Frontal cortex (tissue), 4 donors: Measurements from ENCODE around the gene COX6B1. TPM values are rescaled to one million over a fixed set of nuclear protein-coding genes. Genes with fewer than 3 reads are reported as not detected.
"Not testable (repeated sequence)": the region's sequence is repeated elsewhere in the genome, so short reads cannot be mapped to it uniquely, and the experiment has no call there.

ENCODE experiments used
- DNase-seq, 2 donors: peaks; one replicate each; pipeline ENCODE4 v3.0.0; 2012; ENCODE audit warnings: low spot score in 2 of 2
- FAIRE-seq: peaks from 2 replicates; lab custom pipeline; 2012; peaks lifted over from hg19 to GRCh38; lab: Jason Lieb, UNC
- total RNA-seq: library from RNA; depleted of rRNA; stranded (reverse); fragments of >200 nt; gene quantifications from one replicate; pipeline ENCODE4 v1.2.3, GENCODE V29; 2014
- donor health status: control.
- donor health status: control.
- donor health status: control.

Gene COX6B1
- total RNA-seq, 1 donor from 2014 or later, result 210 TPM

GRCh38 chr19:35629332-35629633, 18.8 kb upstream of the COX6B1 start:
- no peak for FAIRE-seq
- peak in 1 of 2 donors; percentile 37 for DNase-seq

DNA sequence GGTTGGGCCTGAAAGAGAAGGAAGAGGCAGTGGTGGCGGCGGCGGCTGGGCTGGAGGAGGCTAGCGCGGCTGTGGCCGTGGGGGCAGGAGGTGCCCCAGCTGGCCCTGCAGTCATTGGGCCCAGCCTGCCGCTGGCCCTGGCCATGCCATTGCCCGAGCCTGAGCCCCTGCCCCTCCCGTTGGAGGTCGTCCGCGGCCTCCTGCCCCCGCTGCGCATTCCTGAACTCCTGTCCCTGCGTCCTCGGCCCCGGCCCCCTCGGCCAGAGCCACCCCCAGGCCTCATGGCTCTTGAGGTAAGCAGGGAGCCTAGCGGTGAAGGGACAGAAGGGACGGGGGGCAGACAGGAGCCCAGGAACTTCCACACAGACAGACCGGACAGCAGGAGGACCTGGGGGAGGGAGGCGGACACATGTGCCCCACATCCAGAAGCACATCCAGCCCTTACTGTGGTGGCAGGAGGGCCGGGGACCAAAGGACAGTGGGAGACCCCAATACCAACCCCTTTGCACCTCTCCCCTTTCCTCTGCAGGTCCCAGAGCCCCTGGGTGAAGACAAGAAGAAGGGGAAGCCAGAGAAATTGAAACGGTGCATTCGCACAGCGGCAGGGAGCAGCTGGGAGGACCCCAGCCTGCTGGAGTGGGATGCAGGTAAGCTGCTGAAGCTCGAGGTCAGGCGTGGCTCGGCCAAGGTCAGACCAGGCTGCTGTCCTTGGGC, 14.2 kb upstream of the COX6B1 start:
- no peak for DNase-seq
- no peak for FAIRE-seq

- DNase-seq (no peak), FAIRE-seq (no peak)
These were observed 11.5 kb upstream of the COX6B1 start for GRCh38 chr19:35636651-35637050.

DNA sequence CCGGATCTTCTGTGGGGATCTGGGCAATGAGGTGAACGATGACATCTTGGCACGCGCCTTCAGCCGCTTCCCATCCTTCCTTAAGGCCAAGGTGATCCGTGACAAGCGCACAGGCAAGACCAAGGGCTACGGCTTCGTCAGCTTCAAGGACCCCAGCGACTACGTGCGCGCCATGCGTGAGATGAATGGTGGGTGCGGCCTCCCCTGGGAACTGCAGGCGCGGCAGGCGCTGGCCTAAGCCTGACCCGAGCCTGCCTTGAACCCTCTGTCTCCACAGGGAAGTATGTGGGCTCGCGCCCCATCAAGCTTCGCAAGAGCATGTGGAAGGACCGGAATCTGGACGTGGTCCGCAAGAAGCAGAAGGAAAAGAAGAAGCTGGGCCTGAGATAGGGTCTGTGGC, 11.0 kb upstream of the COX6B1 start:
- DNase-seq, result no peak
- FAIRE-seq, result no peak

- DNase-seq (no peak), FAIRE-seq (no peak)
These were observed 8.8 kb upstream of the COX6B1 start for GRCh38 chr19:35639321-35639639.

DNA sequence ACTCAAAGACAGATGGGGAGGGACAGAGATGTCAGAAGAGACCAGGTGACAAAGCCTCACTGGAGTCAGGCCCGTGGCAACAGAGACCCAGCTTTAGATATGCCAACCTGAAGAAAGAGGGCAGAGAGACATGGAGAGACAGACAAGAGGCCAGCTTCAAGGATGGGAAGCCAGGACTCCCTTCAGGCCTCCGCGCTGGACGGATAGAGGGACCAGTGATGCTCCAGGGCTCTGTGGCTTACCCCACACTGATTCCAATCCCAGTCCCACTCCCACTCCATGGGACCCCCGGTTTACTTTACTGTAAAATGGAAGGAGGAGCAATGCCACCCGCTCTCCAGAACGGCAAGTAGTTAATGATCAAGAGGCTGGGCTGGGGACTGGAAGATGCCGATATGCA, 8.3 kb upstream of the COX6B1 start:
- DNase-seq (no peak), FAIRE-seq (no peak)

DNA sequence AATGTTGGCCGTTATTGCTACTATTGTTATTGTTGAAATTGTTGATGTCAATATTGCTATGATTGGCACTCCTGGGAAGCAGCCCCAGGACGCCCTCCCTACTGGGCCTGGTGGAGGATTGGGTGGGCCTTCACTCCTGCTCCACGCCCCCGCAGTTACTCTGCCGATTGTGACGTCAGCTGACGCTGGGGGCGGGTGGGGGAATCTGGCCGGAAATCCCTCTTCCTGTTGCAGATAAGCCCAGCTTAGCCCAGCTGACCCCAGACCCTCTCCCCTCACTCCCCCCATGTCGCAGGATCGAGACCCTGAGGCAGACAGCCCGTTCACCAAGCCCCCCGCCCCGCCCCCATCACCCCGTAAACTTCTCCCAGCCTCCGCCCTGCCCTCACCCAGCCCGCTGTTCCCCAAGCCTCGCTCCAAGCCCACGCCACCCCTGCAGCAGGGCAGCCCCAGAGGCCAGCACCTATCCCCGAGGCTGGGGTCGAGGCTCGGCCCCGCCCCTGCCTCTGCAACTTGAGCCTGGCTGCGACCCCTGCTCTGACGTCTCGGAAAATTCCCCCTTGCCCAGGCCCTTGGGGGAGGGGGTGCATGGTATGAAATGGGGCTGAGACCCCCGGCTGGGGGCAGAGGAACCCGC, 6.5 kb upstream of the COX6B1 start, which contains the start of gene ETV2:
Gene ETV2 (plus strand): TSS at position 231 of the 637 bp plus-strand sequence. CDS start 716 bp downstream, outside the sequence.
- FAIRE-seq (no peak), DNase-seq (no peak)

DNA sequence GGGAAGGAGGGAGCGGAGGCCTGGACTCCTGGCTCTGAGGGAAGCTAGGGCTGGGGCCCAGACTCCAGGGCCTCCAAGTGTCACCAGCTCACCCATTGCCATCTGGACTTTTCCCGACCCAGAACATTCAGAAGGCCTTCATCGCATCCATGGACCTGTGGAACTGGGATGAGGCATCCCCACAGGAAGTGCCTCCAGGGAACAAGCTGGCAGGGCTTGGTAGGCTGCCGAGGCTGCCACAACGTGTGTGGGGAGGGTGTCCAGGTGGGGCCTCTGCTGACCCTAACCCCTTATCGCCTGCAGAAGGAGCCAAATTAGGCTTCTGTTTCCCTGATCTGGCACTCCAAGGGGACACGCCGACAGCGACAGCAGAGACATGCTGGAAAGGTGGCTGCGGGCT, 5.8 kb upstream of the COX6B1 start:
- FAIRE-seq (no peak), DNase-seq (no peak)

DNA sequence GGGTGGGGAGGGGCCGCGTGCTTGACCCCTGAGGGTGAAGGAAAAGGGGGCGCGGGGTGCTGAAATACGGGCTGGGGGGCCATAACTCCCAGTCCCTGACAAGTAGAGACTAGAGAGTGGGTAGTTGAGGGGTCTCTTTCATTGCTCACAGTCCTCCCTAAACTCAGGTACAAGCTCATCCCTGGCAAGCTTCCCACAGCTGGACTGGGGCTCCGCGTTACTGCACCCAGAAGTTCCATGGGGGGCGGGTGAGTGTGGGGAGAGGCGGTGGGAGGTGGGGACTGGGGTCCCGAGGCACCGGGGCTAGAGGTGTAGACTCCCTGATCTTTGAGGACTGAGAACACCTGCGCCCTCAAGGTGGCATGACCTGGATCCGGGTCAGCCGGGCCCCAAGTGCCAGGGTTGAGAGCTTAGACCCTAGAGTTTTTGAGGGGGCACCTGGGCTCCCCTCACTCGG, 5.3 kb upstream of the COX6B1 start:
- no peak for DNase-seq
- no peak for FAIRE-seq

DNA sequence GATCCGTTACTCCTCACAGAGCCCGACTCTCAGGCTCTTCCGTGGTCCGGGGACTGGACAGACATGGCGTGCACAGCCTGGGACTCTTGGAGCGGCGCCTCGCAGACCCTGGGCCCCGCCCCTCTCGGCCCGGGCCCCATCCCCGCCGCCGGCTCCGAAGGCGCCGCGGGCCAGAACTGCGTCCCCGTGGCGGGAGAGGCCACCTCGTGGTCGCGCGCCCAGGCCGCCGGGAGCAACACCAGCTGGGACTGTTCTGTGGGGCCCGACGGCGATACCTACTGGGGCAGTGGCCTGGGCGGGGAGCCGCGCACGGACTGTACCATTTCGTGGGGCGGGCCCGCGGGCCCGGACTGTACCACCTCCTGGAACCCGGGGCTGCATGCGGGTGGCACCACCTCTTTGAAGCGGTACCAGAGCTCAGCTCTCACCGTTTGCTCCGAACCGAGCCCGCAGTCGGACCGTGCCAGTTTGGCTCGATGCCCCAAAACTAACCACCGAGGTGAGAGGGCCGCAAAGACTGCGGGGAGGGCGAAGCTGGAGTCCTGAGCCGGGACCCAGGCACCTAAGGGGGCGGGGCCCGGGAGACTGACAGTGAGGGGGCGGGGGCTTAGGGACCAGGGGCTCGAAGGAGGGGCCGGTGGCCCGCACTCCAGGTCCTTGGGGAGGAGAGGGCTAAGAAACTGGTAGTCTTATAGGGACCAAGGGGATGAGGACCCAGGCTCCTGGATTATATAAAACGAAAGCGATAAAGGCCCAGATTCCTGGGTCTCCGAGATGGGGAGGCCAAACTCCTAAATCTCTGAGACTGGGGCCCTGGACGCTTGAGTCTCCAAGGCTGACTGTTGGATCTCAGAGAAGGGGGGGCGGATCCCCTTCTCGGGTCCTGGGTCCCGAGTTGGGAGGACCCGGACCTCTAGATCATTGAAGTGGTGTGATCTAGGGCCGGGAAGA, 4.6 kb upstream of the COX6B1 start:
- DNase-seq (peak; percentile 69 to 75), FAIRE-seq (no peak)

DNA sequence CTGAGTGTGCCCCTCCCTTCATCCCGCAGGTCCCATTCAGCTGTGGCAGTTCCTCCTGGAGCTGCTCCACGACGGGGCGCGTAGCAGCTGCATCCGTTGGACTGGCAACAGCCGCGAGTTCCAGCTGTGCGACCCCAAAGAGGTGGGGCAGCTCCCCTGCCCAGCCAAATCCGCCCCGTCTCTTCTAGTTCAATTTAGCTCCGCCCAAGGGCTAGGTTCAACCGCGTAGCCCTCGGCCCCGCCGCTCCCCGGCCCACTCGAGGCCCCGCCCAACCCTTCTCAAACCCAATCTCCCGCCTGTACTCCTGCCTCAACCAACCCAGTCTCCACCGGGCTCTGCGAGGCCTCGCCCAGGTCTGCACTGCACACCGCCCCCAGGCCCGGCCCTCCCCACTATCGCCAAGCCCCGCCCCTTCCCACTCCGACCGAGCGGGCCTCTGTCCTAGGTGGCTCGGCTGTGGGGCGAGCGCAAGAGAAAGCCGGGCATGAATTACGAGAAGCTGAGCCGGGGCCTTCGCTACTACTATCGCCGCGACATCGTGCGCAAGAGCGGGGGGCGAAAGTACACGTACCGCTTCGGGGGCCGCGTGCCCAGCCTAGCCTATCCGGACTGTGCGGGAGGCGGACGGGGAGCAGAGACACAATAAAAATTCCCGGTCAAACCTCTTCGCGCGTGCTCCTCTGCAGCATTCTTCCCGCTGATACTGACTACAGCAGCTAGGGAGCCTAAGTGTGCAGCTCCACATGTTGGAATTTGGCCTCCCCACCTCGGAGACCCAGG, 3.7 kb upstream of the COX6B1 start:
- DNase-seq, result peak; percentile 76 to 85
- FAIRE-seq, result no peak

DNA sequence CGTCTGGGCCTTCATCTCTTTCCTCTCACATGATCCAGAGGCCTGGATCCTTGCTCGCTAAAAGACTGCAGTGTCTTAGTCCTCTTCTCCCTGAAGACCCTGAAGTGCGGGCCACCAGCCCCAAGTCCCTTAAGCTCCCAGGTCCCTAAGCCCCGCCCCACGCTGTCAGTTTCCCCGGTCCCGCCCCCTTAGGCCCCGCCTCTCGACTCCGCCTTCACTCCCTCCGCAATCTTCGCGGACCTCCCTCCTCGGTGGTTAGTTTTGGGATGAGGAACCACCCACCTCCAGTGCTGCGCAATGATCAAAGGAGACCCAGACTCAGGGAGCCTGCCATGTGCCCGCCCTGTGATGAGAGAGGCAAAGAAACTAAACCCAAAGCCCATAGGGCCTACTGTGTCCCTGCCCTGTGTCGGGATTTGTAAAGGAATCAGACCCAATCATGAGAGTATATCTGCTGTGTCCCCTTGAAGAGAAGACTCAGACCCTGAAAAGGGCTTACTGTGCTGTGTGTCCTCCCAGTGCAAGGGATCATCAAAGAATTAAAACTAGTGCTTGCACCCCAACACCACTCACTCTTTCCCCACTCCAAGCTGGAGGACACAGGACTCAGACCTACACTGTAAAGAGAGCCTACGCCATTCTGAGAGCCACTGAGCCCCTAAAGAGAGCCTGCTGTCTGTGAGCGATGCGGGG, 3.0 kb upstream of the COX6B1 start:
- FAIRE-seq (no peak), DNase-seq (peak; percentile 59 to 69)

DNA sequence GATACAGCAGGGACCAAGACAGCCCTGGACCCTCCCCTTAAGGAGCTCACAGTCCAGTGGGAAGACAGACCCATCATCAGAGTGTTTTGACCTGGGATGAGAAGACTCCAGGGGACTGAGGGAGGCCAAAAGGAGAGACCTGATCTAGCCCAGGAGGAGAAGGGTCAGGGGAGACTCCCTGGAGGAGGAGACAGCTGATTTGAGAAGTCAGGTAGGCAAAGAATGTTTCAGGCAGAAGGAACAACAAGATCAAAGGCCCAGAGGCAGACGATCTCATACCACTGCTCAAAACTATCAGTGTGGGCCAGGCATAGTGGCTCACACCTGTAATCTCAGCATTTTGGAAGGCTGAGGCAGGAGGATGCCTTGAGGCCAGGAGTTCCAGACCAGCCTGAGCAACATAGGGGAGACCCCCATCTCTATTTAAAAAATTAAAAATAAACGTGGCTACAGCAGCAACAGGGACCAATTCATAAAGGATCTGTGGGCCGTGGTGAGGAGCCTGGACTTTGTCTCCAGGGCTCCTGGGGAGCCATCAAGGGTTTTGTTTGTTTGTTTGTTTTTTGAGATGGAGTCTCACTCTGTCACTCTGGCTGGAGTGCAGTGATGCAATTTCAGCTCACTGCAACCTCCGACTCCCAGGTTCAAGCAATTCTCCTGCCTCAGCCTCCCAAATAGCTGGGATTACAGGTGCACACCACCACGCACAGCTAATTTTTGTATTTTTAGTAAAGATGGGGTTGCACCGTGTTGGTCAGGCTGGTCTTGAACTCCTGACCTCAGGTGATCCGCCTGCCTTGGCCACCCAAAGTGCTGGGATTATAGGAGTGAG, 2.2 kb upstream of the COX6B1 start:
- no peak for DNase-seq
- FAIRE-seq, result no peak

DNA sequence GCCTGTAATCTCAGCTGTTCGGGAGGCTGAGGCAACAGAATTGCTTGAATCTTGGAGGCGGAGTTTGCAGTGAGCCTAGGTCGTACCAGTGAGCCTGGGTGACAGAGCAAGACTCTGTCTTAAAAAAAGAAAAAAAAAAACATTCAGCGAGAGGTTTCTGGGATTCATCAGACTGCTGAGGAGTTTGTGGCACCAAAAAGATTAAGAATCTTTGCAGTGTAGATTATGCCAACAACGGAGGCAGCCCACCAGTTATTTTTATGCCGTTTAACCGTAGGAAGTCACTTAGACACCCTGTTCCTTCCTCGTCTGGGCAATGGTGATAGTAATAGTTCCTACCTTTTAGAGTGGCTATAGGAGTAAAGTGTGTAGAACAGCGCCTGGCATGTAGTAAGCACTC, 2.5 kb downstream of the COX6B1 start:
- FAIRE-seq, result no peak
- DNase-seq, result no peak

DNA sequence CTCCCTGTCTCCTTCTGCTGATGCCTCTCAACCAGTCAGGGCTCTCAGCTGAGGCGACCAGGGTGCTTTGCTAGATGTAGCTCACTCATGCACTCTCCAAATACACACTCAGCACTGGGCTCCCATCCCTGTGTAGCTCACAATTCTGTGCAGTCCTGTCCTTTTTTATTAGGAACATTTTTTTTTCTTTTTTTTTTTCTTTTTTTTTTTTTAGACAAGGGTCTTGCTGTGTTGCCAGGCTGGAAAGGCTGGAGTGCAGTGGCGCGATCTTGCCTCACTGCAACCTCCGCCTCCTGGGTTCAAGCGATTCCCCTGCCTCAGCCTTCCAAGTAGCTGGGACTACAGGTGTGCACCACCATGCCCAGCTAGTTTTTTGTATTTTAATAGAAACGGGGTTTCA, 6.7 kb downstream of the COX6B1 start:
- DNase-seq, FAIRE-seq: not testable (repeated sequence)

DNA sequence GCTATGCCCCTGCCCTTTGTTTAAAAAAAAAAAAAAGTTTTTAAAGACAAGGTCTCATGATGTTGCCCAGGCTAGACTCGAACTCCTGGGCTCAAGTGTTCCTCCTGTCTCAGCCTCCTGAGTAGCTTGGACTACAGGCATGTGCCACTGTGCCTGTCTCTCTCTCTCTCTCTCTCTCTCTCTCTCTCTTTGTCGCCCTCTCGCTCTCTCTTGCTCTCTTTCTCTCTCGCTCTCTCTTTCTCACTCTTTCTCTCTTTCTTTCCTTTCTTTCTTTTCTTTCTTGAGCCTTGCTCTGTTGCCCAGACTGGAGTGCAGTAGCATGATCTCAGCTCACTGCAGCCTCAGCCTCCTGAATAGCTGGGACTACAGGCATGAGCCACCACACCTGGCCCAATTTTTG, 7.5 kb downstream of the COX6B1 start:
- no peak for FAIRE-seq
- no peak for DNase-seq

- FAIRE-seq (no peak), DNase-seq (no peak)
These were observed 8.6 kb downstream of the COX6B1 start for GRCh38 chr19:35656700-35657099.

- DNase-seq, result no peak
- FAIRE-seq, result no peak
These were observed 10.0 kb downstream of the COX6B1 start for GRCh38 chr19:35657904-35658700.
